ENCODE measurements around the gene DEGS2.

DNA sequence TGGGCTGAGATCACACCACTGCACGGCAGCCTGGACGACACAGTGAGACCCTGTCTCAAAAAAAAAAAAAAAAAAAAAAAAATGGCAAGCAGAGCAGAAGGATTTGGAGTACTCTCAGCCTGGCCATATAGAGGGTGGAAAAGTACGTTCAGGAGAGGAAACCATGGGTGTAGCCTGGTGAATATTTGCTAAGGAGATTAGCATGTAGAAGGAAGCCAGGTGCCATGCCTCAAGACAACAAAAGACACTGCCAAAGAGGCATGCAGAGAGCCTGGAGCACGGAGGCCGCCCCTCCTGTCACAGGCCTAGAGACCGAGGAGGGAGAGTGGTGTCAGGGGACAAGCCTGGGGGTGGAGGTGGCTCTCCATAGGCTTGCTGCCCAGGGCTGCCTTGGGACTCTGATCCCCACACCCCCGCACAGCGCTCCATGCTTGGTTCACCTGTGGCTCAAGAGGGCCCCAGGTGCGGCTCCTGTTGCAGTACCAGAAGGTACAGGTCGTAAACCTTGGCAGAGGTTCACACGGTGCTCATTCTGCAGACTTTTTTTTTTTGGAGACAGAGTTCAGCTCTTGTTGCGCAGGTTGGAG, 27.9 kb upstream of the DEGS2 start:
- TF ChIP-seq, protein P1, sequence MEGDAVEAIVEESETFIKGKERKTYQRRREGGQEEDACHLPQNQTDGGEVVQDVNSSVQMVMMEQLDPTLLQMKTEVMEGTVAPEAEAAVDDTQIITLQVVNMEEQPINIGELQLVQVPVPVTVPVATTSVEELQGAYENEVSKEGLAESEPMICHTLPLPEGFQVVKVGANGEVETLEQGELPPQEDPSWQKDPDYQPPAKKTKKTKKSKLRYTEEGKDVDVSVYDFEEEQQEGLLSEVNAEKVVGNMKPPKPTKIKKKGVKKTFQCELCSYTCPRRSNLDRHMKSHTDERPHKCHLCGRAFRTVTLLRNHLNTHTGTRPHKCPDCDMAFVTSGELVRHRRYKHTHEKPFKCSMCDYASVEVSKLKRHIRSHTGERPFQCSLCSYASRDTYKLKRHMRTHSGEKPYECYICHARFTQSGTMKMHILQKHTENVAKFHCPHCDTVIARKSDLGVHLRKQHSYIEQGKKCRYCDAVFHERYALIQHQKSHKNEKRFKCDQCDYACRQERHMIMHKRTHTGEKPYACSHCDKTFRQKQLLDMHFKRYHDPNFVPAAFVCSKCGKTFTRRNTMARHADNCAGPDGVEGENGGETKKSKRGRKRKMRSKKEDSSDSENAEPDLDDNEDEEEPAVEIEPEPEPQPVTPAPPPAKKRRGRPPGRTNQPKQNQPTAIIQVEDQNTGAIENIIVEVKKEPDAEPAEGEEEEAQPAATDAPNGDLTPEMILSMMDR (IDR thresholded peaks at IDR 0.05; ENCODE audit: borderline replicate concordance, extremely low read depth, low read length, poor library complexity, severe bottlenecking): no peak
- no peak for TF ChIP-seq EZH2 (IDR thresholded peaks at IDR 0.05; ENCODE audit: borderline replicate concordance, low read depth, low read length, severe bottlenecking)
